HG02938 (cell line): ENCODE measurements around the gene FKBP10.
"Not testable (repeated sequence)": the region's sequence is repeated elsewhere in the genome, so short reads cannot be mapped to it uniquely, and the experiment has no call there.

Source experiments
- ATAC-seq: cut with Tn5 transposase; IDR thresholded peaks from one replicate; pipeline ENCODE4 v1.9.1; 2021; ENCODE audit warnings: mild to moderate bottlenecking, moderate library complexity; ENCODE audit not compliant: unreplicated experiment

Gene FKBP10

GRCh38 chr17:41836550-41837196, 23.9 kb downstream of the FKBP10 start:
- no peak for ATAC-seq

GRCh38 chr17:41837761-41838538, 25.1 kb downstream of the FKBP10 start, which contains the start of gene KLHL10:
Gene KLHL10, plus strand, starts transcription at chr17:41837825. Its CDS starts 108 bp downstream, at chr17:41837933.
- no peak for ATAC-seq

DNA sequence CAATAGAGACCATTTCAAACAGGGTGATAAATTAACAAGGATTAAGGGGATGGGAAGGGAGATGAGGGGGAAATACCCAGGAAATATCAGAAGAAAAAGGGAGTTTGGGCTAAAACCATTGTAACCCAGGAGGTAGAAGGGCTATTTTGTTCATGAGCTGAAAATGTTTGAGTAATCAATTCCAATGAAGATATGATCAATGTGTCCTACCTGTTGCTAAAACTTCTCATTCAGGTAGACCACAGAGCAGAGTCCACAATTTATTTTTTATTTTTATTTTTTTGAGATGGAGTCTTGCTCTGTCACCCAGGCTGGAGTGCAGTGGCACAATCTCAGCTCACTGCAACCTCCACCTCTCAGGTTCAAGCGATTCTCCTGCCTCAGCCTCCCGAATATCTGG, 26.6 kb downstream of the FKBP10 start:
- not testable (repeated sequence) for ATAC-seq

- ATAC-seq: not testable (repeated sequence)
These were observed 28.0 kb downstream of the FKBP10 start for GRCh38 chr17:41840781-41841180.

DNA sequence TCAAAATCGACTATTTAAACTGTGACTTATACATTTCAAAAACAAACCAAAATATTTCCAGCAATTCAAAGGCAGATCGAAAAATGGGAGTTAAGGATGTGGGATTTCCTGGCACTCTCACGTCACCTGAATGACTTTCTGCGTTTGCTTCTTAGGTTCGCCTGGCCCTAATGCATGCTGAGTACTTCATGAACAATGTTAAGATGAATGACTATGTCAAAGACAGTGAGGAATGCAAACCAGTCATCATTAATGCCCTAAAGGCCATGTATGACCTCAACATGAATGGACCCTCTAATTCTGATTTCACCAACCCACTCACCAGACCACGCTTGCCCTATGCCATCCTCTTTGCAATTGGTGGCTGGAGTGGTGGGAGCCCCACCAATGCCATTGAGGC, 32.2 kb downstream of the FKBP10 start:
- ATAC-seq: no peak

- no peak for ATAC-seq
These were observed 36.0 kb downstream of the FKBP10 start for GRCh38 chr17:41848788-41849187.

- ATAC-seq: no peak
These were observed 36.6 kb downstream of the FKBP10 start for GRCh38 chr17:41849251-41849990.

DNA sequence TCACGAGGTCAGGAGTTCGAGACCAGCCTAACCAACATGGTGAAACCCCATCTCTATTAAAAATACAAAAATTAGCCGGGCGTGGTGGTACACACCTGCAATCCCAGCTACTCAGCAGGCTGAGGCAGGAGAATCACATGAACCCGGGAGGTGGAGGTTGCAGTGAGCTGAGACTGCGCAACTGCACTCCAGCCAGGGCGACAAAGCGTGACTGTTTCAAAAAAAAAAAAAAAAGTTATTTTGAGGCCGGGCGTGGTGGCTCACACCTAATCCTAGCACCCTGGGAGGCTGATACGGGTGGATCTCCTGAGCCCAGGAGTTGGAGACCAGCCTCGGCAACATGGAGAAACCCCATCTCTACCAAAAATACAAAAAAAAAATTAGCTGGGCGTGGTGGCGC, 38.6 kb downstream of the FKBP10 start:
- ATAC-seq: not testable (repeated sequence)

- ATAC-seq: no peak
These were observed 47.6 kb downstream of the FKBP10 start for GRCh38 chr17:41860254-41860931.

- ATAC-seq: no peak
These were observed 50.5 kb downstream of the FKBP10 start for GRCh38 chr17:41863074-41863848.

GRCh38 chr17:41864498-41864835, 51.7 kb downstream of the FKBP10 start:
- ATAC-seq: no peak

- peak; percentile 79 for ATAC-seq
These were observed 52.2 kb downstream of the FKBP10 start, which contains the start of gene KLHL11 for GRCh38 chr17:41864836-41865595. Gene KLHL11, minus strand, starts transcription at chr17:41865423. Its CDS starts 53 bp downstream, at chr17:41865370.

DNA sequence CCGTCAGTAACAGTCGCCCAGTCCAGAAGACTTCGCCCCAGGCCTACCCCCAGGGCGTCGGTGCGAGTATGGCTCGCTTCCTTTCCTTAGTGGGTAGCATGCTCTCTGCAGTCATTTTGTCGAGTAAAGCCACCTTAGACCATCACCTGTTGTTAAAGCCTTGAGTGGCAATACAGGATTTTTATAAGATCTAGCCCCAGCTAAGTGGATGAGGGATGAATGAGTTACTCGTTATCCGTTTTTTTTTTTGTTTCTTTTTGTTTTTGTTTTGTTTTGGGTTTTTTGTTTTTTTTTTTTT, 52.7 kb downstream of the FKBP10 start:
- no peak for ATAC-seq

GRCh38 chr17:41868568-41868967, 55.8 kb downstream of the FKBP10 start:
- no peak for ATAC-seq

- ATAC-seq: no peak
These were observed 56.6 kb downstream of the FKBP10 start for GRCh38 chr17:41869426-41869825.

GRCh38 chr17:41870097-41870496, 57.3 kb downstream of the FKBP10 start:
- no peak for ATAC-seq

DNA sequence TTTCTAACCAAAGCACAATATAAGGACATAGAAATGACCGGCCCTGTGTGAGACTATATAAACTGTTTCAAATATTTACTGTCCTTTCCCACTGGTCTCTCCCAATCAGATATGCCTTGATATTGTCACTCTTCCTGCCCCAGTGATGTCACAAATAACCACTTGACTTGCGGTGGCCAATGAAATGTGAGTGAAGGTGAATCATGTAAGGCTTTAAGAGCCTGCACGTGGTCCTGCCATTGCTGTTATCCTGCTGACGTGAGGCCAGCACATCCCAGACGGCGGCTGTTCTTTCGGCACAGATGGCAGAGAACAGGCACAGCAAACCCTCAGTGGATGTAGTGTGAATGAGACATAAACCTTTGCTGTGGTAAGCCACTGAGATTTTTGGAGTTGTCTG, 57.8 kb downstream of the FKBP10 start:
- no peak for ATAC-seq

DNA sequence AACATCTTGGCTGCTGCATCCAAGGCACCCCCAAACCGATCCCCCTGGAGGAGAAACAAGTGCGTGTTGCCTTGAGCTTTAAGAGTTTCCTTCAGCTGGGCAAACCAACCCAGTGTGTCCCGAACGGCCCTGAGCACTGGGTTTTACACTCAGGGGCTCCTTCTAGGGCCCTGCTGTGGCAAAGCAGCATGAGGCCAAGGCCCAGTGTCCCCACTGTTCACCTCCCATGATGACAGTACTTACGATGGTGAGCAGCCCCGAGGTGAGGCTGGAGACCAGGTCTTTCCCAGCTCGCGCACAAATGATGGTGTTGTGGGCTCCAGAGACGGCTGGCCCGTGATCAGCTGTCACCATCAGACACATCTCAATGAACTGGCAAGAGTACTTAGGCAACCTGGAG, 59.0 kb downstream of the FKBP10 start:
- ATAC-seq: no peak
